ENCODE data around the gene ITGB1. TPM values are rescaled to one million over a fixed set of nuclear protein-coding genes. Genes with fewer than 3 reads are reported as not detected.

The ITGB1 gene
- total and polyA plus RNA-seq, 9 of the 15 experiments (the other 6 are each of a cell fraction or from before 2014, with no cell fraction given), result 40.2 to 194 (median 155) TPM

DNA sequence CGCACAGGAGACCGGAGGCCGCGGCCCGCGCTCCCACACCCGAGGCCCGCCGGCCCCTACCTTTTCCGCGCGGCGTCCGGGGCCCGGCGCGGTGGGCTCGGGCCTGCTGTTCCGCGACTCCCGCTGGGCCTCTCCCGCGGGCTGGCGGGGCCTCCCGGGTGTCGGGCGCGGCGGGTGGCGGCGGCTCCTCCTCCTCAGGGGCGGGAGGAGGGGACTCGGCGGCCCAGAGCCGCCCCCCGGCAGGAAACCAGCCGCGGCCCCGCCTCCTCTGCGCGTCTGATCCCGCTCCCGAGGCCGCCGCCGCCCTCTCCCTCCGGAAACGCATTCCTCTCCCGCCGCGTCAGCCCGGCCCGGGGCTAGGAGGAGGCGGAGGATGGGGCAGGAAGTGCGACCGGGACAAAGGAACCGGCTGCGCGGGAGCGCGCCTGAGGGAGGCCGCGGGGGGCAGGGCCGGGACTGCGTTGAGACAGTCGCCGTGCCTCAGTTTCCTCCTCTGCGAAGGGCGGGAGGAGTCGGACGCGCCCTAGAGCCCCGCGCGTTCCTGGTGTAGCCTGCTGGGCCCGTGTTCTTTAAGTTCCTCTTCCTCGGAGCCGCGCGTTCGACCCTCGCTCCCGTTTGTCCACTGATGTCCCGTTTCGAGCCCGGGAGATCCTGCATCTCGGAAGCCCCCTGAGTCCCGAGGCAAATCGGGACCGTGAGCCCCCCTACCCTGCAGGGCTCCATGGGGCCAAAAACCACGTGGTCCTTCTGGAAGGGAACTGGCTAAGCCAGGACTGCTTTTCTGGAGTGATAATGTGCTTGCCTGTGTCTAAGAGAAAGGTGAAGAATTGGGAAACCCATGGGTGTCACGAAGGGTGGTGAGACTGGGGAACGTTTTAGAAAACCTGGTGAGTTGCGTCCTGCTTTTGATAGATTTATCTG lies at the start of gene ITGB1 (continued):
- TF ChIP-seq SIX5 (IDR thresholded peaks at IDR 0.05; ENCODE audit: borderline replicate concordance in 1 of 2, insufficient read depth in 1 of 2, low read depth in 1 of 2, low read length in 2 of 2), result no peak
- TF ChIP-seq, protein P1, sequence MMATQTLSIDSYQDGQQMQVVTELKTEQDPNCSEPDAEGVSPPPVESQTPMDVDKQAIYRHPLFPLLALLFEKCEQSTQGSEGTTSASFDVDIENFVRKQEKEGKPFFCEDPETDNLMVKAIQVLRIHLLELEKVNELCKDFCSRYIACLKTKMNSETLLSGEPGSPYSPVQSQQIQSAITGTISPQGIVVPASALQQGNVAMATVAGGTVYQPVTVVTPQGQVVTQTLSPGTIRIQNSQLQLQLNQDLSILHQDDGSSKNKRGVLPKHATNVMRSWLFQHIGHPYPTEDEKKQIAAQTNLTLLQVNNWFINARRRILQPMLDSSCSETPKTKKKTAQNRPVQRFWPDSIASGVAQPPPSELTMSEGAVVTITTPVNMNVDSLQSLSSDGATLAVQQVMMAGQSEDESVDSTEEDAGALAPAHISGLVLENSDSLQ (IDR thresholded peaks at IDR 0.05), result no peak
- no peak for TF ChIP-seq ZFP30 (CRISPR knock-in tag; IDR thresholded peaks at IDR 0.05; ENCODE audit: borderline replicate concordance)
- no peak for TF ChIP-seq JUNB (CRISPR knock-in tag; conservative IDR thresholded peaks at IDR 0.05)
- TF ChIP-seq, protein P2, sequence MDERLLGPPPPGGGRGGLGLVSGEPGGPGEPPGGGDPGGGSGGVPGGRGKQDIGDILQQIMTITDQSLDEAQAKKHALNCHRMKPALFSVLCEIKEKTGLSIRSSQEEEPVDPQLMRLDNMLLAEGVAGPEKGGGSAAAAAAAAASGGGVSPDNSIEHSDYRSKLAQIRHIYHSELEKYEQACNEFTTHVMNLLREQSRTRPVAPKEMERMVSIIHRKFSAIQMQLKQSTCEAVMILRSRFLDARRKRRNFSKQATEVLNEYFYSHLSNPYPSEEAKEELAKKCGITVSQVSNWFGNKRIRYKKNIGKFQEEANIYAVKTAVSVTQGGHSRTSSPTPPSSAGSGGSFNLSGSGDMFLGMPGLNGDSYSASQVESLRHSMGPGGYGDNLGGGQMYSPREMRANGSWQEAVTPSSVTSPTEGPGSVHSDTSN (CRISPR knock-in tag; IDR thresholded peaks at IDR 0.05; ENCODE audit: low read depth), result no peak
- TF ChIP-seq, protein P2 (tag; conservative IDR thresholded peaks at IDR 0.05; ENCODE audit: low read depth), result no peak
- no peak for TF ChIP-seq ZNF586 (CRISPR knock-in tag; conservative IDR thresholded peaks at IDR 0.05)
- peak; percentile 91 for TF ChIP-seq SUPT5H (IDR thresholded peaks at IDR 0.05)
- TF ChIP-seq ZNF212 (CRISPR knock-in tag; IDR thresholded peaks at IDR 0.05), result 0 out of 2 replicates have a peak, but pooled peaks have one; percentile 71
- no peak for TF ChIP-seq NFXL1 (CRISPR knock-in tag; IDR thresholded peaks at IDR 0.05)
- peak; percentile 84 to 87 for TF ChIP-seq NRF1 (conservative IDR thresholded peaks at IDR 0.05 in 1 of 2, IDR thresholded peaks at IDR 0.05 in 1 of 2)
- no peak for TF ChIP-seq ZNF347 (CRISPR knock-in tag; IDR thresholded peaks at IDR 0.05; ENCODE audit: low read depth)
- TF ChIP-seq ZNF584 (CRISPR knock-in tag; IDR thresholded peaks at IDR 0.05; ENCODE audit: low read depth), result no peak
- TF ChIP-seq TCF3 (CRISPR knock-in tag; IDR thresholded peaks at IDR 0.05), result no peak
- TF ChIP-seq HNRNPUL1 (IDR thresholded peaks at IDR 0.05; ENCODE audit: low read length), result no peak
- TF ChIP-seq, protein P3, sequence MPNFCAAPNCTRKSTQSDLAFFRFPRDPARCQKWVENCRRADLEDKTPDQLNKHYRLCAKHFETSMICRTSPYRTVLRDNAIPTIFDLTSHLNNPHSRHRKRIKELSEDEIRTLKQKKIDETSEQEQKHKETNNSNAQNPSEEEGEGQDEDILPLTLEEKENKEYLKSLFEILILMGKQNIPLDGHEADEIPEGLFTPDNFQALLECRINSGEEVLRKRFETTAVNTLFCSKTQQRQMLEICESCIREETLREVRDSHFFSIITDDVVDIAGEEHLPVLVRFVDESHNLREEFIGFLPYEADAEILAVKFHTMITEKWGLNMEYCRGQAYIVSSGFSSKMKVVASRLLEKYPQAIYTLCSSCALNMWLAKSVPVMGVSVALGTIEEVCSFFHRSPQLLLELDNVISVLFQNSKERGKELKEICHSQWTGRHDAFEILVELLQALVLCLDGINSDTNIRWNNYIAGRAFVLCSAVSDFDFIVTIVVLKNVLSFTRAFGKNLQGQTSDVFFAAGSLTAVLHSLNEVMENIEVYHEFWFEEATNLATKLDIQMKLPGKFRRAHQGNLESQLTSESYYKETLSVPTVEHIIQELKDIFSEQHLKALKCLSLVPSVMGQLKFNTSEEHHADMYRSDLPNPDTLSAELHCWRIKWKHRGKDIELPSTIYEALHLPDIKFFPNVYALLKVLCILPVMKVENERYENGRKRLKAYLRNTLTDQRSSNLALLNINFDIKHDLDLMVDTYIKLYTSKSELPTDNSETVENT (CRISPR knock-in tag; IDR thresholded peaks at IDR 0.05), result peak; percentile 66
- peak; percentile 89 to 98 for TF ChIP-seq TEAD1 (CRISPR knock-in tag; IDR thresholded peaks at IDR 0.05)
- peak in 1 of 3 experiments; percentile 75 for TF ChIP-seq YY1 (IDR thresholded peaks at IDR 0.05; ENCODE audit: borderline replicate concordance in 1 of 3, control insufficient read depth in 1 of 3, extremely low read depth in 1 of 3, insufficient read depth in 3 of 3, insufficient read length in 1 of 3, insufficient replicate concordance in 2 of 3, low read depth in 1 of 3, low read length in 2 of 3)
